Endothelial cell (in vitro differentiated cells): Measurements from ENCODE around the gene TSBP1. TPM values are rescaled to one million over a fixed set of nuclear protein-coding genes. Genes with fewer than 3 reads are reported as not detected.

ENCODE experiments used
- DNase-seq: peaks from one replicate; pipeline ENCODE4 v3.0.0; 2021; ENCODE audit warnings: low spot score
- H3K27ac Mint-ChIP-seq: one replicate; pipeline ENCODE4 v1.8.0; 2021; ENCODE audit warnings: mixed read lengths, inconsistent platforms; ENCODE audit not compliant: unreplicated experiment
- H3K27me3 Mint-ChIP-seq: one replicate; pipeline ENCODE4 v1.8.0; 2021; ENCODE audit warnings: mild to moderate bottlenecking, moderate library complexity, mixed read lengths, inconsistent platforms; ENCODE audit not compliant: unreplicated experiment
- H3K36me3 Mint-ChIP-seq: one replicate; pipeline ENCODE4 v1.8.0; 2021; ENCODE audit warnings: mild to moderate bottlenecking, low read depth, mixed read lengths, inconsistent platforms; ENCODE audit not compliant: unreplicated experiment
- H3K4me1 Mint-ChIP-seq: one replicate; pipeline ENCODE4 v1.8.0; 2021; ENCODE audit warnings: mild to moderate bottlenecking, mixed read lengths, inconsistent platforms; ENCODE audit not compliant: unreplicated experiment
- H3K4me3 Mint-ChIP-seq: one replicate; pipeline ENCODE4 v1.8.0; 2021; ENCODE audit warnings: mild to moderate bottlenecking, mixed read lengths, inconsistent platforms; ENCODE audit not compliant: unreplicated experiment
- H3K9me3 Mint-ChIP-seq: one replicate; pipeline ENCODE4 v1.8.0; 2021; ENCODE audit warnings: mixed read lengths, inconsistent platforms; ENCODE audit not compliant: unreplicated experiment
- total RNA-seq: library from RNA; stranded (reverse); fragmentation: NEBNext Ultra II Directional; extraction: Animal tissue kit (Norgen Biotek cat#: 25700); gene quantifications from one replicate; pipeline ENCODE4 v1.2.1, GENCODE V29; 2021; ENCODE audit not compliant: unreplicated experiment
- TF ChIP-seq, protein P1 (sequence below): fragments of 200-600 bp; sonication (generic); IDR thresholded peaks from one replicate; pipeline ENCODE4 v1.5.0; 2021; ENCODE audit warnings: antibody characterized with exemption; ENCODE audit not compliant: unreplicated experiment

The TSBP1 gene
- total RNA-seq, 1 donor from 2014 or later = not detected

DNA sequence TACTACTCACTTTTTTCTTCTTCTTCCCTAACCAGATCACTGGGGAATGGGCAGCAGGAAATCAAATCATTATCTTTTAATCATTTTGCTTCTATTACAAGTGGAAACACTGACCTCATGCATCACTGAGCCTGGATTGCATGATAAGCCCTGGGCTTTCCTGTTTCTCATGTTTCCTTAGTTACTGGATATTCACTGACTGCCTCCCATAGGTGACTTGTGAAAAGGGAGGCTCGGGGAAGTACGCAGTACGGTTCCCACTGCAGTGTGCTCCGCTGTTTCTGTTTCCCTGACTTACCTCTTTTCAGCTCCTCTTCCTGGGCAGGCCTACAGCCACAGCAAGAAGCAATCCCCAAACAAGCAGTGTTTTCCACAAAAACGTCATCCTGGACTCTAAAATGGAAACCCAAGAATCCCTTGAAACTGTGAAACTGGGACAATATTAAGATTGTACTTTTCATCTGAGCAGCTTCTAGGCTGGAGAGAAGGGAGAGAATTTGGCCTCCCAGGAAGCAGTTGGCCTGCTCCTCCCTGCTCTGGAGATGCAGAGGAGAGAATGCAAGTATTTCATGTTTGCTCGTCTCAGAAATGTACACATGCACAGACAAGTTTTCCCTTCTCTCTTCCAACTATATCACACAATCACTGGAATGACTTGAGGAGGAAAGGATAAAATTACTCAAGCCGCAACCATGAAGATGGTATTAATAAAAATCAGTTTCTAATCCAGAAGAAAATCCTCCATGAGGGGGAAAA lies 22.1 kb upstream of the TSBP1 start:
- TF ChIP-seq, protein P1, sequence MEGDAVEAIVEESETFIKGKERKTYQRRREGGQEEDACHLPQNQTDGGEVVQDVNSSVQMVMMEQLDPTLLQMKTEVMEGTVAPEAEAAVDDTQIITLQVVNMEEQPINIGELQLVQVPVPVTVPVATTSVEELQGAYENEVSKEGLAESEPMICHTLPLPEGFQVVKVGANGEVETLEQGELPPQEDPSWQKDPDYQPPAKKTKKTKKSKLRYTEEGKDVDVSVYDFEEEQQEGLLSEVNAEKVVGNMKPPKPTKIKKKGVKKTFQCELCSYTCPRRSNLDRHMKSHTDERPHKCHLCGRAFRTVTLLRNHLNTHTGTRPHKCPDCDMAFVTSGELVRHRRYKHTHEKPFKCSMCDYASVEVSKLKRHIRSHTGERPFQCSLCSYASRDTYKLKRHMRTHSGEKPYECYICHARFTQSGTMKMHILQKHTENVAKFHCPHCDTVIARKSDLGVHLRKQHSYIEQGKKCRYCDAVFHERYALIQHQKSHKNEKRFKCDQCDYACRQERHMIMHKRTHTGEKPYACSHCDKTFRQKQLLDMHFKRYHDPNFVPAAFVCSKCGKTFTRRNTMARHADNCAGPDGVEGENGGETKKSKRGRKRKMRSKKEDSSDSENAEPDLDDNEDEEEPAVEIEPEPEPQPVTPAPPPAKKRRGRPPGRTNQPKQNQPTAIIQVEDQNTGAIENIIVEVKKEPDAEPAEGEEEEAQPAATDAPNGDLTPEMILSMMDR = no peak
- peak overlapping the region; percentile 85 for H3K4me3 Mint-ChIP-seq
- H3K9me3 Mint-ChIP-seq = no peaks in the 10 kb centered on the region
- peak overlapping the region; percentile 100 for H3K27ac Mint-ChIP-seq
- peaks cover 23% of the 10 kb centered on the region for H3K4me1 Mint-ChIP-seq
- H3K36me3 Mint-ChIP-seq = no peaks in the 10 kb centered on the region
- peak; percentile 36 for DNase-seq
- peaks cover 6% of the 10 kb centered on the region for H3K27me3 Mint-ChIP-seq

DNA sequence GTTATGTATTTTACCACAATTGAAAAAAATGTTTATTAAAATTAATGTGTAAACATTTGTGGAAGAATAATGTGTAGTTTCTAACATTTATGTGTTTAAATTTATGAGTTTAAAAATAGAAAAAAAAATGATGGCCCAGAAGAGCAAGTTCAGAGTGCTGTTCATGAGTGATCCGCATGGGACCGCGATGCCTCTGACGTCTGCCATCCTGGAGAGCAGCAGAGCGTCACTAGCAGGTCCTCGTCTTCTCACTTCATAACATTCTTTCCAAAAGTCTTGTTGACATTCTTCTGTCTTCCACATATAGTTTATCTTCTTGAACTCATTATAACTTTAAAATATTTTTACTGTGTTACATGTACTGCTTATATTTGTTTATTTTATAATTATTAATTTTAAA lies 19.8 kb upstream of the TSBP1 start:
- H3K27ac Mint-ChIP-seq = no peak overlapping the region
- H3K27me3 Mint-ChIP-seq = peaks cover 6% of the 10 kb centered on the region
- H3K9me3 Mint-ChIP-seq = no peaks in the 10 kb centered on the region
- H3K4me3 Mint-ChIP-seq = no peak overlapping the region
- no peak for DNase-seq
- H3K36me3 Mint-ChIP-seq = peaks cover 4% of the 10 kb centered on the region
- H3K4me1 Mint-ChIP-seq = peaks cover 23% of the 10 kb centered on the region
- TF ChIP-seq, protein P1 = no peak

DNA sequence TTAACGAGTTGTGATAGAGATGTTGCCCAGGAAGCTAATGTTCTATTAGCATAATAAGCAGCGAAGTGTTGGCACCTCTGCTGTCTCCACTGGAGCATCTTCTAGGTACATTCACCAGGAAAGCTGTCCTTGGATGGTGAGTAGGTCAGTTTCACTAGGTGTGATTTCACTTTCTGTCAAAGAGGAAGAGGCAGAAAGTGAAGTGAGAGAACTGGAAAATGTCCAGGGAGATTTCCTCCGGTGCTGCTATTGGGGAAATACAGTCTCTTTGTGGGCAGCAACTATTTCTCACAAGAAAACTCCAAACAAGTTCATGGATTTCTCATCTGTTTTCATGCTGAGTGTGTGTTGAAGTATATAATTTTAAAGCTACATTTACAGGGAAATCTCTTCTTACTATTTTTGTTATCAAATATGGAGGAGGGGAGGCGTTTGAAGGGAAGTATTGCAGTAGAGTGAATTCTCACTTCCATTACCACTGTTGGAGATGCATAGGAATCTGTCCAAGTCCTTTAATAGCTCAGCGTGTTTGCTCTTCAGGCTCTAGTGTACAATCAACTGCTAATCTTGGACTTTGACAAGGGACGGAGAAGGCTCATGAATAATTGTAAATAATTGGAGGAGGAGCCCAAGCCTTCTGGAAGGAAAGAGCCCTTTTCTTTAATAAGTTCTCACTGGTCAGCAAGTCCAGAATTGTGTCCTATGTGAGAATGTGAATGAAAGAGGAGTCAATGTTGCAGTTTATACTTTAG lies 16.1 kb upstream of the TSBP1 start:
- Mint-ChIP-seq H3K9me3 (no peaks in the 10 kb centered on the region), H3K27ac (no peak overlapping the region)

DNA sequence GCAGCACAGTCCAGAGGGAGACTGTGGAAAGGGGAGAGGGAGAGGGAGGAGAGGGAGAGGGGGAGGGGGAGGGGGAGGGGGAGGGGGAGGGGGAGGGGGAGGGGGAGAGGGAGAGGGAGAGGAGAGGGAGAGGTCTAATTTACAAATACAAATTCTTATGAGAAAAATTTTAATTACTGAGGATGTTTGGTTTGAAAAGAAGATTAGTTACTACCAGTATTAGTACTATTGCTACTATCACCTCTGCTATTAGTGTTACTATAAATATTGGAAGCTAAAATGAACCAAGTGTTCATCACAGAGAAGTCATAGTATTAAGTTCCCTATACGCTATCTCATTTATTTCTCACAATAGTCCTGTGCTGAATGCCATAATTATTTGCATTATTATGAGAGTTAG lies 14.3 kb upstream of the TSBP1 start:
- Mint-ChIP-seq H3K27me3 (peaks cover 2% of the 10 kb centered on the region), H3K4me3 (no peak overlapping the region), H3K36me3 (peaks cover 8% of the 10 kb centered on the region), H3K4me1 (peaks cover 10% of the 10 kb centered on the region), H3K27ac (no peak overlapping the region), H3K9me3 (no peaks in the 10 kb centered on the region)
- no peak for DNase-seq
- TF ChIP-seq, protein P1 = no peak

More for the DNA sequence above, 16.1 kb upstream of the TSBP1 start:
- H3K36me3 Mint-ChIP-seq = peaks cover 8% of the 10 kb centered on the region
- DNase-seq = no peak
- peaks cover 14% of the 10 kb centered on the region for H3K4me1 Mint-ChIP-seq
- H3K4me3 Mint-ChIP-seq = no peak overlapping the region
- TF ChIP-seq, protein P1 = no peak
- peaks cover 3% of the 10 kb centered on the region for H3K27me3 Mint-ChIP-seq
